Measurements from ENCODE around the gene SDS.

Gene SDS

DNA sequence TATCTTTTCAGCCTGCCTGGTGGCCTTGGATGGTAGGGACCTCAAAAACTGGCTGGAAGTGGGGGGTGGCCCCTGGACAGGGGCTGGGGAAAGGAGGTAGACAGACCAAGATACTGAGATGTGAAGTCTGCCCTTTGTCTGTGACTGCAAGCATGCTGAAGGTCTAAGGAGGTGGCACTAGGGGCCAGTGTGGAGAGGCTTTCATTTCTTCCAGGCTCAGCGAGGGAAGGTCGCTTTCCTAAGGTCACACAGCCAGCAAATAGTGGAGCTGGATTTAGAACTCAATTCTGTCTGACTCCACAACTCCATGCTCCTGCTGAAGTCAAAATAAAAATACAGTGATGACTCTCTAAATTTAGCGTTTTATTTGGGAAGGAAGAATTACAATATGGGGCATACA lies 56.6 kb downstream of the SDS start:
- no peak for DNase-seq (ENCODE audit: low read depth)

DNA sequence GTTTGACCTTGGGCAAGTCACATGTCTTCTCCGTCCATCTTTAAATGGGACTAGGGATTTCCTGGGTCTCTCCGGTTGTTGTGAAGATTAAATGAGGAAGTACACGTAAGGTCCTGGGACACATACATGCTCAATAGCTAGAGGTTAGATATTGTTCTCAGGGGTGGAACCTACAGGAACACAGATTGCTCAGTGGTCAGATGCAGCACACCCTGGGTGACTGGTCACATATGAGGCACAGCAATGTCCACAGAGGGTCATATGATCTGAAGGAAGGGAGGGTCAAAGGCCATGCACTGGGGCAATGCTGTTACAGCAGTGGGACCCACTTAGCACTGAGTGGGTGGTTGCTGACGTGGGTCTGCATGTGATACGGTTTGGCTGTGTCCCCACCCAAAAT lies 57.3 kb downstream of the SDS start:
- no peak for DNase-seq (ENCODE audit: low read depth)

DNA sequence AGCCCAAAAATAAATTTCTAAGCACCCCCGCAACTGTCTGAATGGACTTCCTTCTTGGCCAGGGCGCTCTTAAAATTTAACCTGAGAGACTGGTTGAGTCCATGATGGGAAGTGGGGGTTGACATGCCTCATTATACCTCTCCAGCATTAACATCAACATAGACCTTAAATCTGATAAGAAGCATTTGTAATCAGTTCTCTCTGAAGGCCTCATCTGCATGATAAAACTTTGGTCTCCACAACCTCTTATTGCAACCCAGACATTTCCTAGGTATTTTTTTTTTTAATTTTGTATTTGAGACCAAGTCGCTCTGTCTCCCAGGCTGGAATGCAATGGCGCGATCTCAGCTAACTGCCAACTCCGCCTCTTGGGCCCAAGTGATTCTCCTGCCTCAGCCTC lies 58.4 kb downstream of the SDS start:
- no peak for DNase-seq (ENCODE audit: low read depth)

Data from CMK (cell line).